ENCODE data around the gene SUPT6H. TPM values are rescaled to one million over a fixed set of nuclear protein-coding genes. Genes with fewer than 3 reads are reported as not detected.

Gene SUPT6H
- total RNA-seq, 4 donors from 2014 or later = 61.5 to 101 (median 96.0) TPM

GRCh38 chr17:28693869-28694268 is 31.9 kb downstream of the SUPT6H start:
- Histone ChIP-seq H3K4me1 (peaks cover 0 to 15% (median 0%) of the 10 kb centered on the region in 4 donors), H3K27me3 (no peaks in the 10 kb centered on the region), H3K9me3 (no peaks in the 10 kb centered on the region), H3K4me3 (no peak overlapping the region), H3K27ac (no peak overlapping the region), H3K36me3 (peaks cover 0 to 100% (median 3%) of the 10 kb centered on the region in 3 donors)
- no peak for DNase-seq
- no peak for TF ChIP-seq CTCF (IDR thresholded peaks at IDR 0.05)
- TF ChIP-seq POLR2A (IDR thresholded peaks at IDR 0.05) = no peak

- Histone ChIP-seq H3K27ac (peak overlapping the region in 3 of 4 donors; percentile 72 to 87 (median 77)), H3K9me3 (no peaks in the 10 kb centered on the region), H3K4me3 (peak overlapping the region in 1 of 4 donors; percentile 13), H3K4me1 (peaks cover 0 to 30% (median 2%) of the 10 kb centered on the region in 4 donors), H3K27me3 (no peaks in the 10 kb centered on the region), H3K36me3 (peaks cover 0 to 100% (median 3%) of the 10 kb centered on the region in 3 donors)
- peak; percentile 90 to 91 for TF ChIP-seq POLR2A (IDR thresholded peaks at IDR 0.05)
- TF ChIP-seq CTCF (IDR thresholded peaks at IDR 0.05) = peak in 3 of 6 experiments; percentile 6 to 26 (median 19)
- peak in 2 of 3 donors; percentile 88 to 90 for DNase-seq
Observed at GRCh38 chr17:28698253-28698941, 36.4 kb downstream of the SUPT6H start.

DNA sequence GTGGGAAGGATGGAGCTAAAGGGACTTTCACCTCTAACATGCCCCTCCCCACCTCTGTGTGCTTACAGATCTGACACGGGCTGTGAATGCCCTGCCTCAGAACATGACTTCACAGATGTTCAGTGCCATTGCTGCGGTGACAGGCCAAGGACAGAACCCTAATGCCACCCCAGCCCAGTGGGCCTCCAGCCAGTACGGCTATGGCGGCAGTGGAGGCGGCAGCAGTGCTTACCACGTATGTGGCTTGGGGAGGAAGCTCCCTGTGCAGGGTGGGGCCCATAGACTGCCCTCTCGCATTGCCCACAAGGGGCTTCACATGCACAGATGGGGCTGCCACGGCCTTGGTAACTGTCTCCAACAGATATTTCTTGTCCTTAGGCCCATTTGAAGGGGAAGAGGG is 38.3 kb downstream of the SUPT6H start:
- peaks cover 0 to 30% (median 2%) of the 10 kb centered on the region in 4 donors for H3K4me1 ChIP-seq
- TF ChIP-seq CTCF (IDR thresholded peaks at IDR 0.05) (no peak), POLR2A (IDR thresholded peaks at IDR 0.05) (no peak)
- no peaks in the 10 kb centered on the region for H3K9me3 ChIP-seq
- H3K27me3 ChIP-seq = no peaks in the 10 kb centered on the region
- H3K36me3 ChIP-seq = peaks cover 0 to 83% (median 0%) of the 10 kb centered on the region in 3 donors
- no peak for DNase-seq
- no peak overlapping the region for H3K4me3 ChIP-seq
- peak overlapping the region in 1 of 4 donors; percentile 34 for H3K27ac ChIP-seq

GRCh38 chr17:28700830-28701492 is 39.0 kb downstream of the SUPT6H start:
- DNase-seq = no peak
- no peaks in the 10 kb centered on the region for H3K9me3 ChIP-seq
- peaks cover 0 to 76% (median 0%) of the 10 kb centered on the region in 3 donors for H3K36me3 ChIP-seq

More at GRCh38 chr17:28700830-28701492, 39.0 kb downstream of the SUPT6H start:
- H3K27me3 ChIP-seq = no peaks in the 10 kb centered on the region
- TF ChIP-seq CTCF (IDR thresholded peaks at IDR 0.05) = no peak
- TF ChIP-seq POLR2A (IDR thresholded peaks at IDR 0.05) = no peak
- H3K27ac ChIP-seq = no peak overlapping the region
- no peak overlapping the region for H3K4me3 ChIP-seq
- peaks cover 0 to 30% (median 2%) of the 10 kb centered on the region in 4 donors for H3K4me1 ChIP-seq
